ACHN (cell line): ENCODE results near the gene MEAF6.
"Not testable (repeated sequence)": the region's sequence is repeated elsewhere in the genome, so short reads cannot be mapped to it uniquely, and the experiment has no call there.

Experiments
- DNase-seq: peaks from one replicate; pipeline ENCODE4 v3.0.0-alpha.2; 2015
- in situ Hi-C: cut with HindIII; loops from 2 replicates; pipeline ENCODE4 v1.10.0; 2017; ENCODE audit warnings: low sequenced_read_pairs, low pct_ligation_motif_present, low pct_unique_long_range_greater_than_20kb

MEAF6 gene

GRCh38 chr1:37533317-37534093 is 18.9 kb upstream of the MEAF6 start:
- in situ Hi-C loops, result no loop called here

GRCh38 chr1:37532418-37533156 is 18.0 kb upstream of the MEAF6 start:
- in situ Hi-C loops, DNase-seq: not testable (repeated sequence)

More at GRCh38 chr1:37533317-37534093, 18.9 kb upstream of the MEAF6 start:
- DNase-seq, result no peak

GRCh38 chr1:37529888-37530287 is 15.3 kb upstream of the MEAF6 start:
- in situ Hi-C loops, result not testable (repeated sequence)

GRCh38 chr1:37519613-37520012 is 5.0 kb upstream of the MEAF6 start:
- no peak for DNase-seq
- in situ Hi-C loops, result no loop called here

More at GRCh38 chr1:37529888-37530287, 15.3 kb upstream of the MEAF6 start:
- not testable (repeated sequence) for DNase-seq

GRCh38 chr1:37518929-37519328 is 4.4 kb upstream of the MEAF6 start:
- DNase-seq, in situ Hi-C loops: not testable (repeated sequence)

- DNase-seq, in situ Hi-C loops: not testable (repeated sequence)
Measured at GRCh38 chr1:37518241-37518640, 3.7 kb upstream of the MEAF6 start.

- in situ Hi-C loops, result no loop called here
- no peak for DNase-seq
Measured at GRCh38 chr1:37517569-37517968, 3.0 kb upstream of the MEAF6 start.

- no peak for DNase-seq
Measured at GRCh38 chr1:37515185-37516034, 844 bp upstream of the MEAF6 start.

GRCh38 chr1:37513795-37514349 is 694 bp downstream of the MEAF6 start:
- in situ Hi-C loops, result no loop called here

More at GRCh38 chr1:37515185-37516034, 844 bp upstream of the MEAF6 start:
- in situ Hi-C loops, result no loop called here

GRCh38 chr1:37509181-37509580 is 5.4 kb downstream of the MEAF6 start:
- peak; percentile 35 for DNase-seq
- in situ Hi-C loops, result no loop called here

More at GRCh38 chr1:37513795-37514349, 694 bp downstream of the MEAF6 start:
- DNase-seq, result no peak

GRCh38 chr1:37506740-37507139 is 7.8 kb downstream of the MEAF6 start:
- DNase-seq, result no peak
- in situ Hi-C loops, result no loop called here

GRCh38 chr1:37502791-37503190 is 11.8 kb downstream of the MEAF6 start:
- in situ Hi-C loops, DNase-seq: not testable (repeated sequence)

- no peak for DNase-seq
- in situ Hi-C loops, result no loop called here
Measured at GRCh38 chr1:37502104-37502503, 12.5 kb downstream of the MEAF6 start.

GRCh38 chr1:37501661-37502060 is 12.9 kb downstream of the MEAF6 start:
- in situ Hi-C loops, result no loop called here
- DNase-seq, result no peak

- in situ Hi-C loops, result no loop called here
- peak; percentile 18 for DNase-seq
Measured at GRCh38 chr1:37498872-37499617, 15.5 kb downstream of the MEAF6 start.

GRCh38 chr1:37497832-37498231 is 16.7 kb downstream of the MEAF6 start:
- in situ Hi-C loops, result no loop called here
- DNase-seq, result no peak

- in situ Hi-C loops, result no loop called here
- no peak for DNase-seq
Measured at GRCh38 chr1:37495875-37496274, 18.7 kb downstream of the MEAF6 start.
